Neural progenitor cell (in vitro differentiated cells): ENCODE data around the gene DBI.

Source experiments
- EZH2 ChIP-seq: fragments of 200-600 bp; sonication (generic); IDR thresholded peaks from 2 replicates; pipeline ENCODE4 v1.6.1; 2017; ENCODE audit warnings: antibody characterized with exemption, mild to moderate bottlenecking, moderate library complexity
- EZH2phosphoT487 ChIP-seq: fragments of 200-600 bp; sonication (generic); IDR thresholded peaks from 2 replicates; pipeline ENCODE4 v1.6.1; 2017; ENCODE audit warnings: antibody characterized with exemption
- TF ChIP-seq, protein P1 (sequence below): fragments of 200-600 bp; sonication (generic); IDR thresholded peaks from 2 replicates; pipeline ENCODE4 v1.5.1; 2017; ENCODE audit warnings: antibody characterized with exemption, mild to moderate bottlenecking

DNA sequence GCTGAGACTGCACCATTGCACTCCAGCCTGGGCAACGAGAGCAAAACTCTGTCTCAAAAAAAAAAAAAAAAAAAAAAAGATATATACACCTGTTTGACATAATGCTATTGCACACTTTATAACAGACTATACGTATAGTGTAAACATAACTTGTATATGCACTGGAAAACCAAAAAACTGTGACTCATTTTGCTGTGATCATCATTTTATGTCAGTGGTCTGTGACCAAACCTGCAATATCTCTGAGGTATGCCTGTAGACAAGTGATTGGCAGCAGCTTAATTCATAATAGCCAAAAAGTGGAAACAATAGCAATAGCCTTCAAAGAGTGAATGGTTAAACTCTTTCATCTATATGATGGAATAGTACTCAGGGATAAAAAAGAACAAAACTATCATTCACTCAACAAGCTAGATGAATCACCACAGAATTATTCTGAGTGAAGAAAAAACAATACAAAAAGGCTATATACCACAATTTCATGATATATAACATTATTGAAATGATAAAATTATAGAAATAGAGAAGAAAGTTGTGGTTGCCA is 6.3 kb upstream of the DBI start:
- TF ChIP-seq, protein P1, sequence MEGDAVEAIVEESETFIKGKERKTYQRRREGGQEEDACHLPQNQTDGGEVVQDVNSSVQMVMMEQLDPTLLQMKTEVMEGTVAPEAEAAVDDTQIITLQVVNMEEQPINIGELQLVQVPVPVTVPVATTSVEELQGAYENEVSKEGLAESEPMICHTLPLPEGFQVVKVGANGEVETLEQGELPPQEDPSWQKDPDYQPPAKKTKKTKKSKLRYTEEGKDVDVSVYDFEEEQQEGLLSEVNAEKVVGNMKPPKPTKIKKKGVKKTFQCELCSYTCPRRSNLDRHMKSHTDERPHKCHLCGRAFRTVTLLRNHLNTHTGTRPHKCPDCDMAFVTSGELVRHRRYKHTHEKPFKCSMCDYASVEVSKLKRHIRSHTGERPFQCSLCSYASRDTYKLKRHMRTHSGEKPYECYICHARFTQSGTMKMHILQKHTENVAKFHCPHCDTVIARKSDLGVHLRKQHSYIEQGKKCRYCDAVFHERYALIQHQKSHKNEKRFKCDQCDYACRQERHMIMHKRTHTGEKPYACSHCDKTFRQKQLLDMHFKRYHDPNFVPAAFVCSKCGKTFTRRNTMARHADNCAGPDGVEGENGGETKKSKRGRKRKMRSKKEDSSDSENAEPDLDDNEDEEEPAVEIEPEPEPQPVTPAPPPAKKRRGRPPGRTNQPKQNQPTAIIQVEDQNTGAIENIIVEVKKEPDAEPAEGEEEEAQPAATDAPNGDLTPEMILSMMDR = no peak
- TF ChIP-seq EZH2 = no peak
- no peak for TF ChIP-seq EZH2phosphoT487
